HL-60 (cell line): Measurements from ENCODE around the gene TSPAN18.

ENCODE experiments used
- CTCF ChIP-seq: IDR thresholded peaks from one replicate; pipeline ENCODE4 v1.5.1; 2011; ENCODE audit warnings: low read length, control low read depth, inconsistent platforms; ENCODE audit not compliant: insufficient read depth
- POLR2AphosphoS5 ChIP-seq: IDR thresholded peaks from 2 replicates; pipeline ENCODE4 v1.6.1; 2012; ENCODE audit warnings: low read depth
- REST ChIP-seq: IDR thresholded peaks from 2 replicates; pipeline ENCODE4 v1.6.1; 2012; ENCODE audit warnings: low read depth; ENCODE audit not compliant: insufficient replicate concordance
- SPI1 ChIP-seq: IDR thresholded peaks from 2 replicates; pipeline ENCODE4 v1.6.1; 2012; ENCODE audit warnings: low read depth, mild to moderate bottlenecking, borderline replicate concordance

GRCh38 chr11:44963948-44964347, 237.2 kb downstream of the TSPAN18 start:
- no peak for TF ChIP-seq CTCF
- no peak for TF ChIP-seq REST
- TF ChIP-seq SPI1: no peak
- TF ChIP-seq POLR2AphosphoS5: no peak
